ENCODE measurements around the gene HOXA7. TPM values are rescaled to one million over a fixed set of nuclear protein-coding genes. Genes with fewer than 3 reads are reported as not detected.

Gene HOXA7
- total RNA-seq, 1 donor from 2014 or later = not detected

- no peak for TF ChIP-seq CTCF (IDR thresholded peaks at IDR 0.05; ENCODE audit: insufficient read depth, low read length, severe bottlenecking)
- DNase-seq (ENCODE audit: low read depth) (no peak), FAIRE-seq (no peak)
- no peak overlapping the region for H3K4me3 ChIP-seq (ENCODE audit: low read depth, low read length)
- H3K27me3 ChIP-seq (ENCODE audit: control insufficient read depth, insufficient read depth, low read length) = peaks cover 73% of the 10 kb centered on the region
- H3K36me3 ChIP-seq (ENCODE audit: control insufficient read depth, insufficient read depth, low read length) = no peaks in the 10 kb centered on the region
These were observed 51.0 kb downstream of the HOXA7 start for GRCh38 chr7:27105301-27106031.

- no peak for TF ChIP-seq CTCF (IDR thresholded peaks at IDR 0.05; ENCODE audit: insufficient read depth, low read length, severe bottlenecking)
- DNase-seq (ENCODE audit: low read depth) (no peak), FAIRE-seq (no peak)
- H3K4me3 ChIP-seq (ENCODE audit: low read depth, low read length) = no peak overlapping the region
- H3K27me3 ChIP-seq (ENCODE audit: control insufficient read depth, insufficient read depth, low read length) = peaks cover 65% of the 10 kb centered on the region
- H3K36me3 ChIP-seq (ENCODE audit: control insufficient read depth, insufficient read depth, low read length) = no peaks in the 10 kb centered on the region
These were observed 52.0 kb downstream of the HOXA7 start for GRCh38 chr7:27104341-27105058.

Other genes starting within 250 kb of the HOXA7 start
- 0.26 TPM in 2 replicates for gene HOXA1, start 60.7 kb downstream of the HOXA7 start, total RNA-seq
- not detected in 2 replicates for gene HOXA2, start 54.0 kb downstream of the HOXA7 start, total RNA-seq
- gene HOXA4, start 25.9 kb downstream of the HOXA7 start, total RNA-seq = not detected in 2 replicates
- gene HOXA5, start 13.0 kb downstream of the HOXA7 start, total RNA-seq = not detected in 2 replicates
- gene HOXA6, start 8.9 kb downstream of the HOXA7 start, total RNA-seq = 0.53 TPM in 1 of 2 replicates, not detected in the other
- gene HOXA3, start 4.1 kb downstream of the HOXA7 start, total RNA-seq = not detected in 2 replicates
- gene HOXA9, start 8.9 kb upstream of the HOXA7 start, total RNA-seq = not detected in 2 replicates
- gene HOXA10, start 17.6 kb upstream of the HOXA7 start, total RNA-seq = not detected in 2 replicates
- not detected in 2 replicates for gene HOXA11, start 28.6 kb upstream of the HOXA7 start, total RNA-seq
- under 0.01 TPM in 1 of 2 replicates, not detected in the other for gene HOXA13, start 43.4 kb upstream of the HOXA7 start, total RNA-seq
- not detected in 2 replicates for gene EVX1, start 86.1 kb upstream of the HOXA7 start, total RNA-seq